Measurements from ENCODE around the gene RHEB.
A peak's percentile ranks its signal among the peaks of the same experiment; 100 is the strongest.

Gene RHEB

GRCh38 chr7:151429237-151429559 lies 90.5 kb downstream of the RHEB start:
- DNase-seq, result no peak
- Histone ChIP-seq H3K9me3 (ENCODE audit: control insufficient read depth, low read length) (no peaks in the 10 kb centered on the region), H3K27me3 (replicated peaks; ENCODE audit: control insufficient read depth, insufficient read depth, low read length, poor library complexity, severe bottlenecking) (no peaks in the 10 kb centered on the region), H3K36me3 (ENCODE audit: control insufficient read depth, insufficient read depth, low read length) (no peaks in the 10 kb centered on the region), H3K4me3 (ENCODE audit: insufficient read depth, low read depth, low read length, poor library complexity, severe bottlenecking) (no peak overlapping the region), H3K27ac (ENCODE audit: insufficient read depth, low read length, poor library complexity, severe bottlenecking) (peak overlapping the region; percentile 48), H3K4me1 (ENCODE audit: control insufficient read depth, insufficient read depth, low read length, poor library complexity, severe bottlenecking) (peaks cover 76% of the 10 kb centered on the region)

- Histone ChIP-seq H3K9me3 (ENCODE audit: control insufficient read depth, low read length) (no peaks in the 10 kb centered on the region), H3K27ac (ENCODE audit: insufficient read depth, low read length, poor library complexity, severe bottlenecking) (peak overlapping the region; percentile 48), H3K27me3 (replicated peaks; ENCODE audit: control insufficient read depth, insufficient read depth, low read length, poor library complexity, severe bottlenecking) (no peaks in the 10 kb centered on the region), H3K4me1 (ENCODE audit: control insufficient read depth, insufficient read depth, low read length, poor library complexity, severe bottlenecking) (peaks cover 70% of the 10 kb centered on the region), H3K4me3 (ENCODE audit: insufficient read depth, low read depth, low read length, poor library complexity, severe bottlenecking) (no peak overlapping the region), H3K36me3 (ENCODE audit: control insufficient read depth, insufficient read depth, low read length) (no peaks in the 10 kb centered on the region)
- DNase-seq, result no peak
These were observed 91.1 kb downstream of the RHEB start for GRCh38 chr7:151428378-151429236.

DNA sequence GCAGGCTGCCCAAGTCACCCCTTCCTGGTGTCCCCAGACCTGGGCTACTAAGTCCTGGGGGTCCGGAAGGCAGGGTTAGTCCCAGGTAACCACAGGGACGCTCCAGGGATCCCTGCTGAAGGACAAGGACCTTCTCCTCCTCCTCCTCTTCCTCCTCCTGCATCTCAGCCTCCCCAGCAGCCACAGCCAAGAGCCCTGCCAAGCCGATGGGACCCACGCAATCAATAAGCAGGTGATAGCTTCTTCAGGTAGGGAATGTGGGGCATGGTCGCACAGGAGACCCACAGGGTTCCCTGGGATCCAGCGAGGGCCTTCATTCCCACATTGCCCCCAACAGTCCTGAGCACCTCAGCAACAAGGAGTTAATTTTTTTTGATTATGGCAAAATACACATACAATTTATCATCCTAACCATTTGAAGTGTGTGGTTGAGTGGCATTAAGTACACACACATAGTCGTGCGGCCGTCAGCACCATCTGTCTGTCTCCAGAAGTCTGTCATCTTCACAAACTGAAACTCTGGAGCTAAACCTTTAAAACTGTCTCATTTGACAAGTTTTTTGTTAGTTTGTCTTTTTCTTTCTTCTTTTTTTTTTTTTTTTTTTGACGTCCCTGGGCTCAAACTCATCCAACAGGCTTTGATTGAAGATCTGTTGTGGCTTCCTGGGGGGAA lies 91.9 kb downstream of the RHEB start:
- Histone ChIP-seq H3K9me3 (ENCODE audit: control insufficient read depth, low read length) (no peaks in the 10 kb centered on the region), H3K4me1 (ENCODE audit: control insufficient read depth, insufficient read depth, low read length, poor library complexity, severe bottlenecking) (peaks cover 62% of the 10 kb centered on the region), H3K36me3 (ENCODE audit: control insufficient read depth, insufficient read depth, low read length) (no peaks in the 10 kb centered on the region), H3K4me3 (ENCODE audit: insufficient read depth, low read depth, low read length, poor library complexity, severe bottlenecking) (no peak overlapping the region), H3K27ac (ENCODE audit: insufficient read depth, low read length, poor library complexity, severe bottlenecking) (peak overlapping the region; percentile 48), H3K27me3 (replicated peaks; ENCODE audit: control insufficient read depth, insufficient read depth, low read length, poor library complexity, severe bottlenecking) (no peaks in the 10 kb centered on the region)
- DNase-seq, result no peak

DNA sequence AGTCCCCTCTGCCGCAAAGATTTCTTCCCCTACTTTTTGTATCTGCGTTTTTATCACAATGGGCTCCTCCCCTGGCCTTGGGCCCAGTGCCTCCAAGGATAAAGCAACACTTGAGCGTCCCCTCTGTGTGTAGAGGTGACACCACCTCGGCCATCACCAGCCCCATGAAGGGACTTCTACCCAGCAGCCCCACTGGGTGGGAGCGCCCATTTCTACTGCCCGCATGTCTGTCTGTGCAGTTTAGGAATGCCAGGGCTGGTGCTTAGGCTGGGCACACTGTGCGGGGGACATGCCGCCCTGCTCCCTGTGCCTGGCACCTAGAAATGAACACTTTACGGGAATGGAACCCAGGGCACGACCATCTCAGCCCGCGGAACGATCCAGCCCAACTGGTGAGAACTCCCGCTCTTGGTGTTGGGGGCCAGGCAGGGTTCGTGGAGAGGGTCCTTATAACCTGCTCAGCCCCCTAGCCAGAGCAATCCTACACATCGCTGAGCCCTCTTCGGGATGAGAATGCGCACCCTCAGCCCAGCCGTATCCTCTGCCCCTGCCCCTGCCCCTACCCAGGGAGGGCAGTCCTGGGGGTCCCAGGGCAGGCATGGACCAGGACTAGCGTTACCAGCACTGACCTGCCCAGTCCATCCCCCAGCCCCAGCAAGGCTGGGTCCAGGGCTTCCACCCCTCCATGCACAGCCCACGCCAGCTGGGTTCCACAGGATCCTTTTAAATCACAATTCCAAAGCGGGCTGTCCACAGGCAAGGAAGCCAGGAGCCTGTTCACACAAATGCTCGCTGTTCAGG lies 92.6 kb downstream of the RHEB start:
- no peak overlapping the region for H3K4me3 ChIP-seq (ENCODE audit: insufficient read depth, low read depth, low read length, poor library complexity, severe bottlenecking)
- no peak for DNase-seq
- H3K9me3 ChIP-seq (ENCODE audit: control insufficient read depth, low read length), result no peaks in the 10 kb centered on the region
- no peaks in the 10 kb centered on the region for H3K27me3 ChIP-seq (replicated peaks; ENCODE audit: control insufficient read depth, insufficient read depth, low read length, poor library complexity, severe bottlenecking)
- H3K36me3 ChIP-seq (ENCODE audit: control insufficient read depth, insufficient read depth, low read length), result no peaks in the 10 kb centered on the region
- no peak overlapping the region for H3K27ac ChIP-seq (ENCODE audit: insufficient read depth, low read length, poor library complexity, severe bottlenecking)
- peaks cover 55% of the 10 kb centered on the region for H3K4me1 ChIP-seq (ENCODE audit: control insufficient read depth, insufficient read depth, low read length, poor library complexity, severe bottlenecking)

DNA sequence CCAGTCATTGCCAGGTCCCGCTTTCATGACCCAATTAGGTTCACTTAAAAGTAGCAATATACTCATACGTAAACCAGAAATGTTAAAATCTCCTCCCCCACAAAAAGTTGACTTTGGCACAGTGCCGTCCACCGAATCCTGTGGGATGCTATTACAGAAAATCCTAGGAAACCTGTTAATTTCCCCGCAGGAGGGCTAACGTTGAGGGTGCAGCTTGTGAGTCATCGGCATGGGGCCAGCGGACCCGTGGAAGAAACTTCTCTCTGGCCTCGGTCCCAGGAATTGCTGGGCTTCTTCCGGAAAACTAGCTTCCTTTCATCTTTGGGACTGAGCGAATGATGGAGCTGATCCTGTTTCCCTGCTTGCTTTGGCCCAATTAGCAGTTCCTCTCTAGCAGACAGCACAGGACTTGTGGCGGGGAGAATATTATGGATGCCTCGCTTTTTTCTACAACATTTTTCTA lies 93.2 kb downstream of the RHEB start:
- H3K4me3 ChIP-seq (ENCODE audit: insufficient read depth, low read depth, low read length, poor library complexity, severe bottlenecking), result no peak overlapping the region
- DNase-seq, result no peak

DNA sequence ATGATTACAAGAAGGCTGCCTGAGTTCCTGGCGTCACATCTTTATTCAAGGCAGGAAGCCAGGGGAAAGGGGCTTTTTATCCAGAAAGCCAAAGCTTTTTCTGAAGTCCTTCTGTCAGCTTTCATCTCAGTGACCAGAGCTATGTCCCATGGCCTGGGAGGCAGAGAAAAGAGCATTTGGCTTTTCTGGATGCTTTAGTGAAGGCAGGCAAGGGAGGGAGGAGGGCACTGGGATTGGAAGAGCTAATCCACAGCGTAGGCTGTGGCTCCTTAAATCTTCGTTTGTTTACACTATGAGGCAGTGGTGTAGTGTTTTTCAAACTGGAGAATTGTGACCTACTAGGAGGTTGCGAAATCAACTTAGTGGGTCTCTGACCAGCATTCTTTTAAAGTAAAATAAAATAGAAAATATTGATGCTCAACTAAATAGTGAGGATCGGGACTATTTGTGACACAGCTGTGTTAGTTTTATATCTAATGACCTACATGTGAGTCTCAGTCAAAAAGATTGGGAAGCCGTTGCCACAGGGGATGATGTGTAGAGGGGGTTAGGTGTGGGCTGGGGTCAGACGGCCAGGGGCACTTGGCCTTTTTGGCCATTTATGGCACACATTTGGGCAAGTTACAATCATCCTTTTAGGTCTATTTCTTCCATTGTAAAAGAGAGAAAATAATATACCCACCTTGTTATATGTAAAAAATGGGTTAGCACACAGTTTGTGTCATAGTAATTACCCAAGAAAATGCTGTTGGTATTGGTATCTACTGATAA lies 93.8 kb downstream of the RHEB start:
- DNase-seq, result no peak
- Histone ChIP-seq H3K27ac (ENCODE audit: insufficient read depth, low read length, poor library complexity, severe bottlenecking) (no peak overlapping the region), H3K27me3 (replicated peaks; ENCODE audit: control insufficient read depth, insufficient read depth, low read length, poor library complexity, severe bottlenecking) (no peaks in the 10 kb centered on the region), H3K9me3 (ENCODE audit: control insufficient read depth, low read length) (no peaks in the 10 kb centered on the region), H3K36me3 (ENCODE audit: control insufficient read depth, insufficient read depth, low read length) (no peaks in the 10 kb centered on the region), H3K4me1 (ENCODE audit: control insufficient read depth, insufficient read depth, low read length, poor library complexity, severe bottlenecking) (peaks cover 43% of the 10 kb centered on the region), H3K4me3 (ENCODE audit: insufficient read depth, low read depth, low read length, poor library complexity, severe bottlenecking) (no peak overlapping the region)

More for the DNA sequence above, 93.2 kb downstream of the RHEB start:
- Histone ChIP-seq H3K9me3 (ENCODE audit: control insufficient read depth, low read length) (no peaks in the 10 kb centered on the region), H3K36me3 (ENCODE audit: control insufficient read depth, insufficient read depth, low read length) (no peaks in the 10 kb centered on the region), H3K27me3 (replicated peaks; ENCODE audit: control insufficient read depth, insufficient read depth, low read length, poor library complexity, severe bottlenecking) (no peaks in the 10 kb centered on the region), H3K4me1 (ENCODE audit: control insufficient read depth, insufficient read depth, low read length, poor library complexity, severe bottlenecking) (peaks cover 48% of the 10 kb centered on the region), H3K27ac (ENCODE audit: insufficient read depth, low read length, poor library complexity, severe bottlenecking) (no peak overlapping the region)

DNA sequence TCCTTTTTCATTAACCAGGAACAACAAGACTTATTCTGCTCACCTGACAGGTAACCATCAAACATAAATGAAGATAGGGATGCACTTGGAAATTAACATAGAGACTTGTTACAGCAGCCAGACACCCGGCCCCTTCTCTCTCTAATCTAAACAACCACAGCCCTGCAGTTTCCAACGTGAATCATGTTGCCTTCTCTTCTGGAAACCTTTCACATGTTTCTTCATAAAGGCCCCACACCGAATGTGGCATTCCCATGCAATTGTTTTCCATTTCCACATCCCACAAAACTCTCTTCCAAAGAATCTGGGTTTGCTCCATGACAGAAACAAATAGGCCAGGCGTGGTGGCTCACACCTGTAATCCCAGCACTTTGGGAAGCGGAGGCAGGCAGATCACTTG lies 94.9 kb downstream of the RHEB start:
- H3K9me3 ChIP-seq (ENCODE audit: control insufficient read depth, low read length), result no peaks in the 10 kb centered on the region
- H3K27me3 ChIP-seq (replicated peaks; ENCODE audit: control insufficient read depth, insufficient read depth, low read length, poor library complexity, severe bottlenecking), result no peaks in the 10 kb centered on the region
- H3K27ac ChIP-seq (ENCODE audit: insufficient read depth, low read length, poor library complexity, severe bottlenecking), result no peak overlapping the region
- DNase-seq, result no peak
- H3K4me3 ChIP-seq (ENCODE audit: insufficient read depth, low read depth, low read length, poor library complexity, severe bottlenecking), result no peak overlapping the region
- peaks cover 33% of the 10 kb centered on the region for H3K4me1 ChIP-seq (ENCODE audit: control insufficient read depth, insufficient read depth, low read length, poor library complexity, severe bottlenecking)
- H3K36me3 ChIP-seq (ENCODE audit: control insufficient read depth, insufficient read depth, low read length), result no peaks in the 10 kb centered on the region

DNA sequence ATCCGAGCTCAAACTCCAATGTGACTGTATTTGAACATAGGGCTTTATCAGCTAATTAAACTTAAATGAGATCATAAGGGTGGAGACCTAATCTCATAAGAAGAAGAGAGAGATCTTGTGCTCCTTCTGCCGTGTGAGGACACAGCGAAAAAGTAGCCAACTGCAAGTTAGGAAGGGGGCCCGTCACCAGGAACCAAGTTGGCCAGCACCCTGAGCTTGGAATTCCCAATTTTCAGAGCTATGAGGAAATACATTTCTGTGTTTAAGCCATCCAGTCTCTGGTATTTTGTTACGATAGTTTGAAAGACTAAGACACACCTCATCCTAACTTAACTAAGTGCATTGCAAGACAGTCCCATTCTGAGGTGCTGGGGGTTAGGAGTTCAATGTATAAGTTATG lies 95.8 kb downstream of the RHEB start:
- DNase-seq, result no peak
- no peak overlapping the region for H3K4me3 ChIP-seq (ENCODE audit: insufficient read depth, low read depth, low read length, poor library complexity, severe bottlenecking)
- H3K4me1 ChIP-seq (ENCODE audit: control insufficient read depth, insufficient read depth, low read length, poor library complexity, severe bottlenecking), result peaks cover 24% of the 10 kb centered on the region
- H3K36me3 ChIP-seq (ENCODE audit: control insufficient read depth, insufficient read depth, low read length), result no peaks in the 10 kb centered on the region
- no peaks in the 10 kb centered on the region for H3K9me3 ChIP-seq (ENCODE audit: control insufficient read depth, low read length)
- no peaks in the 10 kb centered on the region for H3K27me3 ChIP-seq (replicated peaks; ENCODE audit: control insufficient read depth, insufficient read depth, low read length, poor library complexity, severe bottlenecking)
- no peak overlapping the region for H3K27ac ChIP-seq (ENCODE audit: insufficient read depth, low read length, poor library complexity, severe bottlenecking)

DNA sequence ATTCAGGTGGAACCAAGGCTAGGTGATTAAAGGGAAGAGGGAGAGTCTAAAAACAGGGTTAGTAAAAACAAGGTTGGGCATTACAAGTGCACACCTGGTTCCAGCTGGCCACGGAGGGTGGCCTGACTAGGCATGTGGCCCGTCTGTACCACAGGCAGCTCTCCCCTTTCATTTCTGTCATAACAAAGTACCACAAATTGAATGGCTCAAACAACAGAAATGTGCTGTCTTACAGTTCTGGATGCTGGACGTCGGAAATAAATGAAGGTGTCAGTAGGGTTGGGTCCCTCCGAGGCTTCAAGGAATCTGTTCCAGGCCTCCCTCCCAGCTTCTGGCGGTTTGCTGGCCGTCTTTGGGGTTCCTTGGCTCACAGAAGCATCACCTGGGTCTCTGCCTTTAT lies 96.5 kb downstream of the RHEB start:
- Histone ChIP-seq H3K4me3 (ENCODE audit: insufficient read depth, low read depth, low read length, poor library complexity, severe bottlenecking) (no peak overlapping the region), H3K4me1 (ENCODE audit: control insufficient read depth, insufficient read depth, low read length, poor library complexity, severe bottlenecking) (peaks cover 17% of the 10 kb centered on the region), H3K36me3 (ENCODE audit: control insufficient read depth, insufficient read depth, low read length) (no peaks in the 10 kb centered on the region), H3K27ac (ENCODE audit: insufficient read depth, low read length, poor library complexity, severe bottlenecking) (no peak overlapping the region), H3K27me3 (replicated peaks; ENCODE audit: control insufficient read depth, insufficient read depth, low read length, poor library complexity, severe bottlenecking) (no peaks in the 10 kb centered on the region), H3K9me3 (ENCODE audit: control insufficient read depth, low read length) (no peaks in the 10 kb centered on the region)
- no peak for DNase-seq
